ENCODE results near the gene DYDC2.
A peak's percentile ranks its signal among the peaks of the same experiment; 100 is the strongest.
"Not testable (repeated sequence)": the region's sequence is repeated elsewhere in the genome, so short reads cannot be mapped to it uniquely, and the experiment has no call there.

The DYDC2 gene, protein sequence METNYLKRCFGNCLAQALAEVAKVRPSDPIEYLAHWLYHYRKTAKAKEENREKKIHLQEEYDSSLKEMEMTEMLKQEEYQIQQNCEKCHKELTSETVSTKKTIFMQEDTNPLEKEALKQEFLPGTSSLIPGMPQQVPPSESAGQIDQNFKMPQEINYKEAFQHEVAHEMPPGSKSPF

DNA sequence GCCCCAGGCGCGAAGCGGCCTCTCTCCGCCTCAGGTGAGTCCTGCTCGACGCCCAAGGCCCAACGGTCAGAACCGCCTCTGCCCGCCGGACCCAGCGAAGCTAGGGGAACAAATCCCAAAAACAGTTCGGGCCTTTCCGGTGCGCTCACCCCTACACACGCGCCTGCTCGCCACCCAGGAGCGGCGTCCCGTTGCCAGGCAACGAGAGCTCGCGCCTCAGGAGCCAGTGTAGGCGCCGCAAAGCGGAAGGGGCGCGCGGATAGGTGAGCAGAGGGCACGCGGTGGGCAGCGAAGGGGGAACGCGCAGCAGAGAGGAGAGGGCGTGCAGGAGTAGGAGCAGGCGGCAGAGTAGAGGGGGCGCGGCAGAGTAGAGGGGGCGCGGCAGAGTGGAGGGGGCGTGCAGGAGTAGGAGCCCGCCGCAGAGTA is at the start of gene DYDC2, which contains the start of gene DYDC1:
TSS of gene DYDC2 (plus strand) at position 219 of the 426 bp plus-strand sequence. CDS start 5,663 bp downstream, outside the sequence.
TSS of gene DYDC1 (minus strand) at position 193 of the 426 bp plus-strand sequence. CDS start 4,154 bp downstream, outside the sequence.
- DNase-seq (ENCODE audit: low read depth), result peak; percentile 0

DNA sequence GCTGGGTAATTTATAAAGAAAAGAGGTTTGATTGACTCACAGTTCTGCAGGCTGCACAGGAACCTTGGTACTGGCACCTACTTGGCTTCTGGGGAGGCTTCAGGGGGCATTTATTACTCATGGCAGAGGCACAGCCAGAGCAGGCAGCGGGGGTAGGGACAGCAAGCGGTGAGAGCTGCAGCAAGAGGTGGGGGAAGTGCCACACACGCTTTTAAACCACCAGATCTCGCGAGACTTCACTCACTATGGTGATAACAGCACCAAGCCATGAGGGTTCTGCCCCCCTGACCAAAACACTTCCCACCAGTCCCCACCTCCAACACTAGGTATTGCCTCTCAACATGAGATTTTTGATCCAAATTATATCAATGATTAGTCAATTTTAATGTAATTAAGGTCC is 43.1 kb upstream of the DYDC2 start:
- DNase-seq (ENCODE audit: low read depth), result no peak

DNA sequence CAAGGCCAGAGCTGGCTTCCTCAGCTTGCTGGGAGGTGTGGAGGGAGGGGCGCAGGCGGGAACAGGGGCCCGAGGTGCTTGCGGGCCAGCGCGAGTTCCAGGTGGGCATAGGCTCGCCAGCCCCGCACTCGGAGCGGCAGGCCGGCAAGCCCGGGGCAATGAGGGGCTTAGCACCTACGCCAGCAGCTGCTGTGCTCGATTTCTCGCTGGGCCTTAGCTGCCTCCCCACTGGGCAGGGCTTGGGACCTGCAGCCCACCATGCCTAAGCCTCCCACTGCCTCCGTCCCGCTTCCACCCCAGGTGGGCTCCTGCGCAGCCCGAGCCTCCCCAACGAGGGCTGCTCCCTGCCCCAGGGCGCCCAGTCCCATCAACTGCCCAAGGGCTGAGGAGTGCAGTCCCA is 41.2 kb upstream of the DYDC2 start:
- DNase-seq (ENCODE audit: low read depth), result no peak

DNA sequence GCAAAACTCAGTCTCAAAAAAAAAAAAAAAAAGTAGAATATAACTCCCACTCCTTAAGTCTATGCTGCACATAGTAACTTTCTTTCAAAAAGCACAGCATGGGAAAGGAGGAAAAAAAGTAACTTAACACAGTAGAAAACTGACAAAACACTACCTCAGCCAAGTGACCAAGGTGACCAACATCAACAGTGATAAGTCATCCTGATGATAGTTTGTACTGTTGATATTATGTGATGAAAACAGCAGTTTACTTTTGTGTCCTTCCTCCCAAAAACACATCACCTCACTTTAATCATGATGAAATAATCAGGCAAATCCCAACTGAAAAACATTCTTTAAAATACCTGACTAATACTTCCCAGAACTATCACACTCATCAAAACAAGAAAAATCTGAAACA is 37.8 kb upstream of the DYDC2 start:
- DNase-seq (ENCODE audit: low read depth), result no peak

DNA sequence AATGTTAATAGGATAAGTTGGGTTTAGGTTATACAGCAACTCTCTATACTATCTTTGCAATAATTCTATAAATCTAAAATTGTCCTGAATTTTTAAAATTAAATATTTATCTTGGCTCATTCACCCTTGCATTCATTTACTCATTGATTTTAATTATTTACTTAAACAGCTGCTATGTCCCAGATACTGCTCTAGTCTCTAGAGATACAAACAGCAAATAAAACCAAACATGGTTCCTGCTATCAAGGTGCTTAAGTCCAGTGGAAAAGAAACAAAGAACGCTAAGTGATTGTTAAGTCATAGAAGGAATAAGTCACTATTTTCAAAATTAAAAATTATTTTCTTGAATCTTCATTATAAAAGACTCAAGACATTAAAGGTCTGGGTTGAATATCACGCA is 37.3 kb upstream of the DYDC2 start:
- DNase-seq (ENCODE audit: low read depth), result no peak

DNA sequence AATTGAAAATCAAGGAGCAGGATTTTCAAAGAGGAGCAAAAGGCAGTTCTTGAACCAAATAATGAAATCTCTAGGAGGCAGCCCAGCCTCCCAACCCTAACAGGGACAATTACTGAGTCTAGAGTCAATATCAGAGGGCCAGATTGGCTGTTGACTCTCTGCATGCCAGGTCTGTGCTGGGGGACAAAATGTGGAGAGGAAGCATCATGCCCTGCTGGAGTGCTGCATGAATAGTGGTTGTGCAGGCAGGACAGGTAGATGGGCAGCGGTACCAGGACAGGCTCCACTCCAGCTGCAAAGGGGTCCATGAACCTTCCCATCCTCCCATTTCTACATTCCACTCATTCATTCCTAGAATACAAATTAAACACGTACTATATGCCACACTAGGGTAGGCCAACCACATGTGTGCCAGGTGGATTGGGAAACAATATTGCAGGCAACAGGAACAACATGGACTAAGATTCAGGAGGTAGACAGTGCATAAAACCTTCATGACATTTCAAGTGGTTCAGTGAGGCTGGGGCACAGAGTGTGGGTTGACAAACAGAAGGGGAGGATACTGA is 36.8 kb upstream of the DYDC2 start:
- DNase-seq (ENCODE audit: low read depth), result no peak

DNA sequence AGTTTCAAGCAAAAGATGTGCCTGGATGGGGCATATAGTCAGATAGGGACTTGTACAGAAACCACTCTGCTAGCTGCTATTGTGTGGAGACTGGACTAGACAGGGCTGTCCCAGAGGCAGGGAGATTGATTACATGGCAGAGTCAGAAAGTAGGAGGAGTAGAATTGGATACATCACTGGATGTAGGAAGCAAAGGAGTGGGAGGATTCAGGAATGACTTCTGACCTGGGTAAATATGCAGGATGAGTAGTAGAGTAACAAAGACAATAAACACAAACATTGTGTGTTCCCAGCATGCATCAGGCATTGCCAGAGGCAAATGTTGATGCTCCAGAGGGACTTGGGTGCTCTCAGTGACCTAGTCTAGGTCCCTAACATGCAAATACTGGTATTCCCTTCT is 36.2 kb upstream of the DYDC2 start:
- no peak for DNase-seq (ENCODE audit: low read depth)

DNA sequence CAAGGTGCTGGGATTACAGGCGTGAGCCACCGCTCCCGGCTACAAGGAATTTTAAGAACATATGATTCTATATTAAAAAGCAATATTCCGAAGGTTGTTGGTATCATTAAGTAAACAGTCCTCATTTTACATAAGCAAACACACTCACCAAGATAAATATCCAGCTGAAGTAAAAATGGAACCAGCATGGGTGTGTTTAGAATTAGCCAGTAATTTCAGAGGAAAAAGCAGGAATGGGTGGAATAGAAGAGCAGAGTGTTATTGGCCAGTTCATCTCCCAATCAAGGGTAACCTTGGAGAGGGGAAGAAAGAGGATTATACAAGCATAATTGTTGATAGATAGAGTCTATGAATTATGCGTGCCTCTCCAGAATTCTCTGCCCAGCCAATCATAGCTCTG is 35.4 kb upstream of the DYDC2 start:
- DNase-seq (ENCODE audit: low read depth), result no peak

DNA sequence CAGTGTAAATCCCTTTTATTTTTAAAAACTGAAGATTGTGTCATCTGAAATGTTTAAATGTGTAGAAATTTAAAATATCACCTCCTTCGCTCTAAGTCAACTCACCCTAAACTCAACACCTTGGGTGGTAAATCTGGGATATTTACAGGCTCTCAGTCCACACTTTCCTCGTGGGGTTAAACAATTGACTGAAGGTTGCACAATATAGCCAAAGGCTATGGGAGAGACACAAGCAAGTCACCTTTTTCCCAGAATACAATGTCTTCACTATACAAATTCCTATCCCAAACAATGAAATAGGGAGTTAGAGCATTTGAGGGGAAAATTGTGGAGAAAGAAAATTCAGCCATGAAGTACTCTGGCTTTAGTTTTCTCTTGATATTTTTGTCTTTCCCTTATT is 34.4 kb upstream of the DYDC2 start:
- no peak for DNase-seq (ENCODE audit: low read depth)

DNA sequence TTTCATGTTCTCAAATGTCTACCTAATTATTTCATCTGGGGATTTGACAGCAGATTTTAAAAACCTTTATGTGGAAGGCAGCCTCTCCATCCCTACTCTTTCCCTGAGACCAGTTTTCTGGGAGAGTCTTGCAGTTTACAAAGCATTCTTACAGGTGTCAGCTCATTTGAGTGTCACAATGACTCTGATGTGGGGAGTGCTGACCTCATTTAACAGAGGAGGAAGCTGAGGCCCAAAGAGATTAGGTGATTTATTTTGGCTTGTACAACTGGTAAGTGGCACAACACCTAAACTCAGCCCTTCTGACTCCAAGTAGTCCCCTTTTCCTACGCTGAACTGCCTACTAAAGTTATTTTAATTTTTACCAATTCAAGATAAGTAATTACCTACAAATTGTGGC is 33.9 kb upstream of the DYDC2 start:
- DNase-seq (ENCODE audit: low read depth), result no peak

DNA sequence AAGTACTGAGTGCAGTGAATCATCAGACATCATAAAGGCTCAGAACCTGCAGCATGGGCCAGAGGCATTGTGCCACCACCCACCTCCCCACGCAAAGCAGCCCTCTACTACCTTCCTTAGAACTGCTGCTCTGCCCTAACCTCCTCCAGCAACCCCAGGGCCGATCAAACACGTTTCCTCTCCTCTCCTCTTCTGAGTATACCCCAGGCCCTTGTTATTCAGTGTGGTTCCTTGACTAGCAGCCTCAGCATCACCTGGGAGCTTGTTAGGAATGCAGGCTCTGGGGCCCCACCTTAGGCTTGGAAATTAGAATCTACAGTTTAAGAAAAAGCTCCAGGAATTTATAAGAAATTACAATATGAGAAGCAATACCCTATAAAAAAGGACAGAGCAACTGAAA is 33.3 kb upstream of the DYDC2 start:
- no peak for DNase-seq (ENCODE audit: low read depth)

DNA sequence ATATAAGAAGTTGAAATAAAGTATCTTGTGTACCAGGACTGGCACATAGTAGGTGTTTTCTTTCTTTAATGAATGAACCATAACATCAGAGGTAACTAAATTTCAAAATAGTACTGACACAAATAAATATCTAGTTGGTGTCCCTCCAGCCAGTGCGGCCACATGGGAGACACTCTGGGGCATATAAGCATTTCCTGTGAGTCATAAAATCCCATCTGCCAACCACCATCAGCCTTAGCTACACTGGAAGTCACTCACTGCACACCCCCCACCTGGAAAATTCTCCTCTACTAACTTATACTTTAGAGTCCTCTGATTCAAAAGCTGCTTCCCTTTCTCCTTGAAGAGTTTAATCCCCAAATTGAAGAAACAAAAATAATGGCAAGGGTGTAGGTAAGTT is 32.5 kb upstream of the DYDC2 start:
- DNase-seq (ENCODE audit: low read depth), result peak; percentile 6

DNA sequence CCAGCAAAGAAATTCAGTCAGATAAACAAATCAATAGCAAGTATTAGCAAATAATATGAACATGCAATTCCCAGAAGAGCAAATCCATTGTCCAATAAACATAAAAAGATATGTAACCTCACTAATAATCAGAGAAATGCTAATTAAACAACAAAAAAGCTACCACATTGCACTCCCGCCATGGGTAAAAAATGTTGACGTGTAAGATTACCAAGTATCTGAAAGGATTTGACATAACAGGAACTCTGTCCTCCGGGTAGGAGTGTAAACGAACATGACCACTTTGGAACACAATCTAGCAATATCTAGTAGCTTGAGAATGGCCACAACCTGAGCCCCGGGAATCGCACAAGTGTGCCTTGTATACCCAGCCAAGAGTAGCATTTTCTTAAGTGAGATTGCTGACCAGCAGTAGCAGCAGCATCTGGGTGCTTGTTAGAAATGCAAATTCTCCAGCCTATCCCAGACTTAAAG is 31.7 kb upstream of the DYDC2 start:
- no peak for DNase-seq (ENCODE audit: low read depth)

DNA sequence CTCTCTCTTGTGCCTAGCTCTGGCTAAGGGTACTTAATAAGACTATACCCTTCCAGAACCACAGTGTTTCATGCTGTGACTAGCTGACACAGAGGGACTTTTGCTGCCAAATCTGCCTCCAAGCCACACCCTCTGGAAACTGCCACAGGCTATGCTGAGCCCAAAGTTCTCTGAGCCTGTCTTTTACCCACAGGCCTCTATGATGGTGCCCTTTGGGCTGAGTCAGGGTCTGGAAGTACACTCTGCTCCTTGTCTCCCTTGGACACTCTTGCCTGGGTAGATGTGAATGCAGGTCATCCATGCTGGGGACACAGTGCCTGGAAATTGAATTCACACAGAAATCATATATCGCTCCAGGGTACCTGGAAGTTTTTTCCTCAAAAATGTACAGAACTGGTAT is 22.6 kb upstream of the DYDC2 start:
- DNase-seq (ENCODE audit: low read depth), result no peak

DNA sequence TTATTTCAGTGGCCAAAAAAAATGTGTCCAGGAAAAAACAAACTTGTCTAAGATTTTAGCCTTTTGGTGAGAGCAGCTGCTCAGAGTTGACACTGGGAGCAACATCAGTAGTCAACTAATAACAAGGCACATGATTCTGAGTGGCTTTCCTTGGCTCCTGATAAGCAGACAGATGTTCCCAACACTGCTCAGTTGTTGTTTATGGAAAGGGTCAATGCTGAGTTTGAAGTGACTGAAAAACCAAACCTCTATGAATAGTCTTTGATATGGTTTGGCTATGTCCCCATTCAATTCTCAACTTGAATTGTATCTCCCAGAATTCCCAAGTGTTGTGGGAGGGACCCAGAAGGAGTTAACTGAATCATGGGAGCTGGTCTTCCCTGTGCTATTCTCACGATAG is 12.3 kb upstream of the DYDC2 start:
- DNase-seq (ENCODE audit: low read depth), result no peak

DNA sequence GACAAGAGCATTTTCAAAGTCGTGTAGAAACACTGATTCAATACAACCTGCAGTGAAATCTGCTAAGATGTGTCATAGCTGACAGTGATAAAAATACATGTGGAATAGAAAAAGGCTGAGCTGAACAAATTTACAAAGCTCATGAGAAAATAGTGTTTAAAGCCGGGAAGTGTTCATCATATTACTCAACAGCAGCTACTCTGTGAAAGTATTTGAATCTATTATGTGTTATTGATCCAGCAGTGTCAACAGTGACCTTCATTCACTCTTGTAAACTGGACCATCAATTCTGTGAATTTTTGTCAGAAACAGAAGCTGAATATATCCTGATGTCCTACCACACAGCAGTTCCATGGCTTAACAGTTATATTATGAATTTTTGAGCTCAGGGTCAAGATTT is 11.7 kb upstream of the DYDC2 start:
- no peak for DNase-seq (ENCODE audit: low read depth)

DNA sequence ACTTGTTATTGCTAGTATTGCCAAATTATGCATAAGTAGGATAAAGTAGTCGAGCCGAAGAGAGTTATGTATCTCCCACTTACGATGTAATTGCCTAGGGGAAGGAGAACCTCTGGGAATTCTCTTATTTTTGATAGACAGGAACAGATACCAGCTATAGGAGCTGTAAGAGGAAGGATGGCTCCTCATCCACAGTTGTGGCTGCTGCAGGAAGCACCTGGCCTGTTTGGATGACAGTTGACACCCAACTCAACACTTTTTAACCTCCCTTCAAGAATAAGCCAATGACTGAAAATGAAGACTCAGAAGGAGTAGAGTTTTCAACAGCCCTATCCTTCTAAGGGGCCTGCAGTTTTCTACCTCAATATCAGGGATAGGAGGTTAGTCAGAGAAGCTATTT is 6.3 kb upstream of the DYDC2 start:
- no peak for DNase-seq (ENCODE audit: low read depth)

DNA sequence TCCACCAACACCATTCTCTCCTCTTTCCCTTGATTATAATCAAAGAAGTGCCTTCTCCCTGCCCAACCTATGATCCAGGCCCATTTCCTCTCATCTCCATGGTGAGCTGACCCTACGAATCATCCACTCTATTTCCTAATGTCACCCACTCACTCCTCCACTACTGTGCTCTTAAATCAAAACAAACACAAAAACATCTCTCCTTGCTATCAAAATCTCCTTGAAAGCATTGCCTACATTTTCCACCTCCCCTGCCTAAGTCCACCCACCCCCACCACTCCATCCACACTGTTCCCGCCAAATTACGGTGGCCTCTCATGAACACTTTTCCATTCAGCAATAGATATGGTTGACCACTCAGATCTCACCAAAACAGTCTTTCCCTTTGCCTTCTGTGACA is 5.4 kb upstream of the DYDC2 start:
- no peak for DNase-seq (ENCODE audit: low read depth)

DNA sequence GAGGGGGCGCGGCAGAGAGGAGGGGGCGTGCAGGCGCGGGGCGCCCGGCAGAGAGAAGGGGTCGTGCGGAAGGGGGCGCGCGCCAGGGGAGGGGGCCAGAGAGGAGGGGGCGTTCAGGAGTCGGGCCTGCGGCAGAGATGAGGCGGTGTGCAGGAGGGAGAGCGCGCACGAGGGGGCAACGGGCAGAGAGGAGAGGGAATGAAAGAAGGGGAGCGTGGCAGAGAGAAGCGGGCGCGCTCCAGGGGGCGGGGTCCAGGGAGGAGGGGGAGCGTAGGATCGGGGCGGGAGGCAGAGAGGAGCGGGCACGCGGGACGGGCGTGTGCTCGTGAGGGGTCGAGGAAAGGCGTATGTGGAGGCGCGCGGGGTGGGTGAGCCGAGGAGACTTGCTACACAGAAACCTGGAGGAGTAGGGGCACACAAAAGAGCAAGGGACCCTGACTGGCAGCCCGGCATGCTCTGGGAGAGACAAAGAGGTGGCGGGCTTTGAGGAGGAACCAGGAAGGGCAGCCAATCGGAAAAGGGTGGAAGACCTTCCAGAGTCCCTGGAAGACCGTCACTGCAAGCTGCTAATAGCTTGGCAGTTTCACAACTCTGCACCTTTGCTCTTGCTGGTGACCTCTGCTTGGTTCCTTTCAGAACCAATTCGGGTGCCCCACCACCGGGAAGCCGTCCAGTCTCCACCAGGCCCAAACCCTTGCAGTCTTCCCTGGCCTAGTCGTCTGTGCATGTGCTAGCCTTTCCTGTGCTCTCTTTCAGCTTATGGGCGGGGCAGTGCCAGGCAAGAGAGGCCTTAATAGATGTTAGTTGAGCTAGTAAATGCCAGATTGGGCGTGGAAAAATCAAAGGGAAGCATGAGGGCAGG is 639 bp downstream of the DYDC2 start:
- no peak for DNase-seq (ENCODE audit: low read depth)

DNA sequence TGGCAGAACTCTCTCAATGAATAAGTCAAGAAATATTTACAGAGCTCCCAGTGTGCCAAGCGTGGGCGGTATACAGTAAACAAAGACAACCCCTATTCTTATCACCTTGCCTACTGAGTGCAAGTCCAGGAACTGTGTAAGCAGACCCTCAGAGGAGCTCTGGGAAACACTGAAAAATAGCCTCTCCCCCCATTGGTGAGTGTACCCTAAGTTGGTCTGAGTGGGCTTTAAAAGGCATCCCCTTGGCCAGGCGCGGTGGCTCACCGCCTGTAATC is 1.2 kb downstream of the DYDC2 start:
- DNase-seq (ENCODE audit: low read depth), result no peak

DNA sequence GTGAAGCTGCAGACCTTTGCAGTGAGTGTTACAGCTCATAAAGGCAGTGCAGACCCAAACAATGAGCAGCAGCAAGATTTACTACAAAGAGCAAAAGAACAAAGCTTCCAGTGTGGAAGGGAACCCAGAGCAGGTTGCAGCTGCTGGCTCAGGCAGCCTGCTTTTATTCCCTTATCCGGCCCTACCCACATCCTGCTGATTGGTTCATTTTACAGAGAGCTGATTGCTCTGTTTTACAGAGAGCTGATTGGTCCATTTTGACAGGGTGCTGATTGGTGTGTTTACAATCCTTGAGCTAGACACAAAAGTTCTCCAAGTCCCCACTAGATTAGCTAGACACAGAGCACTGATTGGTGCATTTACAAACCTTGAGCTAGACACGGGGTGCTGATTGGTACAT is 2.3 kb downstream of the DYDC2 start:
- not testable (repeated sequence) for DNase-seq (ENCODE audit: low read depth)

DNA sequence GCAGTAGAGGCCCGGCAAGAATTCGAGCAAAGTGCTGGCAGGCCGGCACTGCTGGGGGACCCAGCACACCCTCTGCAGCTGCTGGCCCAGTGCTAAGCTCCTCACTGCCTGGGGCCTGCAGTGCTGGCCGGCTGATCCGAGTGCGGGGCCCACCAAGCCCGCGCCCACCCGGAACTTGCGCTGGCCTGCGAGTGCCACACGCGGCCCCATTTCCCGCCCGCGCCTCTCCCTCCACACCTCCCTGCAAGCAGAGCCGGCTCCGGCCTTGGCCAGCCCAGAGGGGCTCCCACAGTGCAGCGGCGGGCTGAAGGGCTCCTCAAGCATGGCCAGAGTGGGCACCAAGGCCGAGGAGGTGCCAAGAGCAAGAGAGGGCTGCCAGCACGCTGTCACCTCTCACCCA is 3.1 kb downstream of the DYDC2 start:
- DNase-seq (ENCODE audit: low read depth), result no peak

DNA sequence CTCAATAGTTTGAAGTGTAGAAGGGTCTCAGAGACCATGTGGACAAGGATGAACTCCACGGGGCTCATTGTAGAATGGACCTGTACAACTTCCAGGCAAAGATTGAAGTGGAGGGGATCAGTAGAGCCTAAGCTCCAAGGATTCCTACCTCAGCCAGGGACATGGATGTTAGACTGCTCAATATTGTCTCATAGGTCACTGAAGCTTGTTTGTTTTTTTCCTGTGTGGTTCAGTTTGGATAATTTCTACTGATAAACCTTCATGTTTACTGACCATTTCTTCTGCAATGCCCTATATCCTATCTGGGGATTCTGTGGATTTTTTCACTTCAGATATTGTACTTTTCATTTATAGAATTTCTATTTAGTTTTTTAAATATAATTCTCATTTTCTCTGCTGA is 8.9 kb downstream of the DYDC2 start:
- no peak for DNase-seq (ENCODE audit: low read depth)

DNA sequence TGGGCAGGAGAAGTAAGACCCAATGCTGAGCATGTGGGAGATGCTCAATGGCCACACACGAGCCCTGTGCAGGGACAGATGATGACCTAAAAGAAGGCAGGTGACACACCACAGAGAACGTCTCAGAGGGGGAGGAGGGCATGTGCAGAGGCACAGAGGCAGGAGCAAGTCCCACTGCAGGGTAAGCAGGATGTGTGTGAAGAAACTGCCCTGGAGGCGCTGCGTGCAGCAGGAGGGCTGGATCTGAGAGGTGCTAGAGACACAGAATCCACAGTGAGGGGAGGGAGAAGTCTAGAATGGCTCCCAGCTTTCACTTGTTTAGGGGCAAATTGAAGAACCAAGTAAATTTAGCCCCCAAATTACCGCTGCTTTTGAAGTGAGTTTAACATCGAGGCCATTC is 14.9 kb downstream of the DYDC2 start:
- no peak for DNase-seq (ENCODE audit: low read depth)

Data from GM04504 (cell line).